Right lobe of liver (tissue), 6 donors: Measurements from ENCODE around the gene UNC5B. TPM values are rescaled to one million over a fixed set of nuclear protein-coding genes. Genes with fewer than 3 reads are reported as not detected.
A peak's percentile ranks its signal among the peaks of the same experiment; 100 is the strongest.

ENCODE experiments used
- ATAC-seq, 4 donors: fragments of 200-7000 bp; cut with Tn5 transposase; one replicate each; pipeline ENCODE4 v1.9.1; 2020; ENCODE audit warnings: mild to moderate bottlenecking in 4 of 4, moderate library complexity in 4 of 4
- DNase-seq, 3 donors: peaks; one replicate each; pipeline ENCODE4 v3.0.0-alpha.2; 2020
- H3K27ac ChIP-seq, 3 donors: fragments of 200-600 bp; one replicate each; pipeline ENCODE4 v1.8.0; 2022
- H3K27me3 ChIP-seq, 2 donors: fragments of 200-600 bp; one replicate each; pipeline ENCODE4 v1.8.0; 2022
- H3K36me3 ChIP-seq, 4 donors: fragments of 200-600 bp; sonication (generic) in 1 of 4; one replicate each; pipeline versions ENCODE4 v1.5.1 to v1.8.0; 2017 to 2022; ENCODE audit warnings: control low read depth in 1 of 4
- H3K4me1 ChIP-seq, 4 donors: fragments of 200-600 bp; sonication (generic) in 1 of 4; one replicate each; pipeline versions ENCODE4 v1.5.1 to v1.8.0; 2017 to 2022; ENCODE audit warnings: control low read depth in 1 of 4
- H3K4me3 ChIP-seq, 3 donors: fragments of 200-600 bp; one replicate each; pipeline ENCODE4 v1.8.0; 2022
- H3K9me3 ChIP-seq, 4 donors: fragments of 200-600 bp; sonication (generic) in 1 of 4; one replicate each; pipeline versions ENCODE4 v1.5.1 to v1.8.0; 2017 to 2022; ENCODE audit warnings: control low read depth in 1 of 4
- POLR2A ChIP-seq: fragments of 450-650 bp; IDR thresholded peaks from one replicate; pipeline ENCODE4 v1.6.1; 2017; ENCODE audit warnings: antibody characterized with exemption, mild to moderate bottlenecking
- WGBS: methylation state at CpG from one replicate; pipeline ENCODE4 v1.1.6; 2018; ENCODE audit warnings: low coverage, low lambda C conversion rate; ENCODE audit not compliant: insufficient coverage; ENCODE audit errors: missing lambda C conversion rate; 5-methylcytosine and 5-hydroxymethylcytosine counted together
- intact Hi-C, 2 donors: fragments of 100-400 bp; cut with DNase I; formaldehyde crosslinking; loops; one replicate each; pipeline versions ENCODE4 v1.11.2 to v1.14.1; 2022
- total RNA-seq, 6 experiments: library from RNA; depleted of rRNA in 2 of 6; stranded (reverse); fragments of >200 nt in 2 of 6; fragmentation: NEBNext Ultra II Directional in 3 of 6; extraction: Animal tissue kit (Norgen Biotek cat#: 25700) in 3 of 6; gene quantifications; one replicate each; pipeline versions ENCODE4 v1.1.0 to v1.2.4, GENCODE V29; 2016 to 2023
- TF ChIP-seq, protein P1 (sequence below), 4 donors: fragments of 200-600 bp in 3 of 4; fragments of 450-650 bp in 1 of 4; IDR thresholded peaks; one replicate each; pipeline versions ENCODE4 v1.5.1 to v1.8.0; 2016 to 2022; ENCODE audit warnings: antibody characterized with exemption in 4 of 4, mild to moderate bottlenecking in 2 of 4
- donor health status: DM: no; HTN: yes; CAD: no.
- donor health status: DM: no; HTN: no; CAD: no.
- donor health status: DM: no; HTN: no; CAD: no.
- donor health status: DM: no; HTN: yes; CAD: no.
- donor health status: DM: no; HTN: yes; CAD: no.

The UNC5B gene
- total RNA-seq, 6 experiments from 2014 or later = 1.0 to 6.2 (median 2.1) TPM

DNA sequence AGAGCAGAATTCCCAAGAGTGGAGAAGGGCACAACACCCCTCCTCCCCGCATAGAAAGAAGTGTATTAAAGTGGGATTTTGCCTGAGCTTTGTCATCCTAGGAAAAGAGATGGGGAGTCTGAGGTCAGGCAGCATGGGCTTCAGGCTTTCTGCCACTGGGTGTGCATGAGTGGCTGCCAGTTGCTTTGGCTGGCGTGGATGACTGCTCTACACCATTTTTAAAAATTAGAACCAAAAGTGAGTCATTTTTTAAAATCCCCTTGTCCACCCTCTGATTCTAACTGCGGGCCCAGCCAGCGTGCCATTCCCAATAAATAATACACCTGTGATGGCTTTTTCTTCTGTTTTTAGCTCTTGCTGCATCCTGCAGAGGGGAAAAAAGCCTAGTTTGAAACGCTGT is 120.1 kb downstream of the UNC5B start:
- intact Hi-C loops = no loop called here

DNA sequence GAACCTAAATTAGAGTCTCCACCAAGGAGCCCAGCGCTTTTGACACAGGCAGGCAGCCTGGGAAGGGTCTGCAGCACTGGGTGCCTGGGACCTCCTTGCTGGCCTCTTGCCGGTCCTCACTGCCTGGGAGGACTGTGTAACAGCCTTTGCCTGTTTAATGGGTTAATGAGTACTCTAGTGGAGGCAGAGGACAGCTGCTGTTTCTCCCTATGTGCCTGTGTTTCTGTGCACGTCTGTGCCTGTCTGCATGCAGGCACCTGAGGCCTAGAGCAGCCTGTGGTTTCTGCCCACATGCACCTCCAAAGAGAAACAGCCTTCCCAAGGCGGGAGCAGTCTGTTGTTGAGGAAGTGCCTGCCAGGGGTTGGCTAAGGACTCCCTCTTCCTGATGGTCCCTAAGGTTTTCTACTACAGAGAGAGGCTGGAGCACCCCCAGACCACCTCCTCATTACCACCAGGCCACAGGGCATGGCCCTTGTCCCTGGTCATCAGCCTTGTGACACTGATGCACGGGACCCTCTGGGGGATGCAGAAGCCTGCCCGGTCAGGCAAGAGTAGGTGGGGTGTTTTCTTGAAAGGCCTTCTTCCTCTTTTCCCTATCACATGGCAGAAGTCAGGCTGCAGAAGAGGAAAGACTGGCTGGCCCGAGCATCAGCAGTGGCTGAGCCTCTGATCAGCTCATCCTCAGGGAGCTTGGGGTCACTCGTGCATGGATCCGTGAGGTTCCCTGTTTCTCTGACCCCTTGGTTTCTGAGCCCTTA is 120.9 kb downstream of the UNC5B start:
- H3K36me3 ChIP-seq = no peaks in the 10 kb centered on the region
- intact Hi-C loops = no loop called here
- TF ChIP-seq, protein P1, sequence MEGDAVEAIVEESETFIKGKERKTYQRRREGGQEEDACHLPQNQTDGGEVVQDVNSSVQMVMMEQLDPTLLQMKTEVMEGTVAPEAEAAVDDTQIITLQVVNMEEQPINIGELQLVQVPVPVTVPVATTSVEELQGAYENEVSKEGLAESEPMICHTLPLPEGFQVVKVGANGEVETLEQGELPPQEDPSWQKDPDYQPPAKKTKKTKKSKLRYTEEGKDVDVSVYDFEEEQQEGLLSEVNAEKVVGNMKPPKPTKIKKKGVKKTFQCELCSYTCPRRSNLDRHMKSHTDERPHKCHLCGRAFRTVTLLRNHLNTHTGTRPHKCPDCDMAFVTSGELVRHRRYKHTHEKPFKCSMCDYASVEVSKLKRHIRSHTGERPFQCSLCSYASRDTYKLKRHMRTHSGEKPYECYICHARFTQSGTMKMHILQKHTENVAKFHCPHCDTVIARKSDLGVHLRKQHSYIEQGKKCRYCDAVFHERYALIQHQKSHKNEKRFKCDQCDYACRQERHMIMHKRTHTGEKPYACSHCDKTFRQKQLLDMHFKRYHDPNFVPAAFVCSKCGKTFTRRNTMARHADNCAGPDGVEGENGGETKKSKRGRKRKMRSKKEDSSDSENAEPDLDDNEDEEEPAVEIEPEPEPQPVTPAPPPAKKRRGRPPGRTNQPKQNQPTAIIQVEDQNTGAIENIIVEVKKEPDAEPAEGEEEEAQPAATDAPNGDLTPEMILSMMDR (IDR thresholded peaks at IDR 0.05) = no peak
- no peak for TF ChIP-seq POLR2A
- no peaks in the 10 kb centered on the region for H3K27me3 ChIP-seq
- H3K9me3 ChIP-seq = no peaks in the 10 kb centered on the region
- peak in 2 of 4 donors; percentile 2 to 6 for ATAC-seq
- no peak for DNase-seq
- peaks cover 0 to 82% (median 28%) of the 10 kb centered on the region in 4 donors for H3K4me1 ChIP-seq
- peak overlapping the region; percentile 34 to 92 (median 48) for H3K27ac ChIP-seq
- 56% methylated on average over 7 of the region's 9 CpGs for WGBS
- H3K4me3 ChIP-seq = no peak overlapping the region

More for the DNA sequence above, 120.1 kb downstream of the UNC5B start:
- no peaks in the 10 kb centered on the region for H3K27me3 ChIP-seq
- H3K9me3 ChIP-seq = no peaks in the 10 kb centered on the region
- peaks cover 0 to 73% (median 25%) of the 10 kb centered on the region in 4 donors for H3K4me1 ChIP-seq
- no peak for DNase-seq
- 87% methylated on average over 5 of the region's 5 CpGs for WGBS
- TF ChIP-seq, protein P1 (IDR thresholded peaks at IDR 0.05) = no peak
- TF ChIP-seq POLR2A = no peak
- no peak overlapping the region for H3K4me3 ChIP-seq
- H3K27ac ChIP-seq = peak overlapping the region in 1 of 3 donors; percentile 92
- ATAC-seq = no peak
- peaks cover 0 to under 1% (median 0%) of the 10 kb centered on the region in 4 donors for H3K36me3 ChIP-seq

DNA sequence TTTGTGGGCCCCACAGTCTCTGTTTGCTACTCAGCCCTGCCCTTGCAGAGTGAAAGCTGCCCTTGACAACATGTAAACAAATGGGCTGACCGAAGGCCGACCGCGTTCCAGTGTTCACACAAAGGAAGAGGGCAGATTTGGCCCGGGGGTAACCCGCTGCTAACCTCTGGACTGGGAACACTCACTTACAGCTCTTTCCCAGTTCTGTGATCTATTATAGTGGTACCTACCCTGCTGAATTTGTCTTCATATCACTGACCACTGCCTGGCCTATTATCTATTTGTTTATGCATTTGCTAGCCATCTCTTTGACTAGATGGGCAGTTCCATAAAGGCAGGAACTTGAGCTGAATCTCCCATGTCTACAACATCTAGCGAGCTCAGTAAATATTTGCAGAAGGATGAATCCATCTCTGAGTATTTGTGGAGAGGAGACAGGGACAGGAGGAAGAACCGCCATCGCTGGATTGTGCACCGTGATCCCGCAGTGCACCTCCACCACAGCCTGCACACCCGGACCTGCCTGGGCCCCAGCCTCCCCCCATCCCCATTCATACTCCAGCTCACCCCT is 121.9 kb downstream of the UNC5B start:
- peak; percentile 74 to 92 (median 91) for DNase-seq
- intact Hi-C loops = no loop called here
- ATAC-seq = peak; percentile 69 to 80 (median 75)
- H3K27me3 ChIP-seq = no peaks in the 10 kb centered on the region
- H3K9me3 ChIP-seq = no peaks in the 10 kb centered on the region
- H3K36me3 ChIP-seq = no peaks in the 10 kb centered on the region
- H3K27ac ChIP-seq = peak overlapping the region in 2 of 3 donors; percentile 48 to 92
- TF ChIP-seq POLR2A = no peak
- TF ChIP-seq, protein P1 (IDR thresholded peaks at IDR 0.05) = no peak
- WGBS = 46% methylated on average over 9 of the region's 12 CpGs
- peak overlapping the region in 1 of 3 donors; percentile 8 for H3K4me3 ChIP-seq
- peaks cover 0 to 92% (median 32%) of the 10 kb centered on the region in 4 donors for H3K4me1 ChIP-seq

DNA sequence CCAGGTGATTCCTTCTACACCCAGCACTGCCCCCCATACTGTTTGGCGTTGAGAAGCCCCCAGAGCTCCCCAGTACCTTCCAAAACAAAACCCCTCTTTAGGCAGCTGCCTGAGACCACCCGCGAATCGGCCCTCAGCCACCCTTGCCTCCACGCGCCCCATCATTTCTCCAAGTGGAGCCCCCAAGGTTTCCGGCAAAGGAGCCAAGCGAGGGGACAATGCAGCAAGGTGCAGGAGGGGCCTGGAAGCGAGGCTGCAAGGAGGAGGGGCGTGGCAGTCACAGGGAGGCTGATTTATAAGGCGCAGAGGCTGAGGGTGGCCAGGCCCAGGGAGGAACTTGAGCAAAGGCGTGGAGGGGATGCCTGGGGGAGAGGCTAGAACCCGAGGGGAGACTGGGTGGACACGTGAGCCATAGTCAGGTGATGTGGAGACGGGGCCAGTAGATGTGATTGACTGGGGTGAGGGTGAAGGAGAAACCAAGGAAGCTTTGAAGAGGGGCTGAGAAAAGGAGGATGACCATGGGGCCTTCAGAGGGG is 122.9 kb downstream of the UNC5B start:
- intact Hi-C loops = no loop called here
- TF ChIP-seq, protein P1 (IDR thresholded peaks at IDR 0.05) = no peak
- TF ChIP-seq POLR2A = no peak
- ATAC-seq (no peak), DNase-seq (no peak)
- Histone ChIP-seq H3K27me3 (no peaks in the 10 kb centered on the region), H3K36me3 (no peaks in the 10 kb centered on the region), H3K4me1 (peaks cover 0 to 91% (median 36%) of the 10 kb centered on the region in 4 donors), H3K27ac (peak overlapping the region in 1 of 3 donors; percentile 92), H3K9me3 (no peaks in the 10 kb centered on the region), H3K4me3 (no peak overlapping the region)
- 83% methylated on average over 15 of the region's 15 CpGs for WGBS
